IMR-90 (cell line): ENCODE data around the gene GRID1. TPM values are rescaled to one million over a fixed set of nuclear protein-coding genes. Genes with fewer than 3 reads are reported as not detected.

Experiments used
- ATAC-seq: fragments of 200-7000 bp; cut with Tn5 transposase; 2 replicates; pipeline ENCODE4 v1.9.1; 2020; ENCODE audit warnings: low read depth, mild to moderate bottlenecking, moderate library complexity
- BruUV-seq: library from RNA; stranded (reverse); fragments of 400-500 nt; replicated peaks from 2 replicates; lab custom pipeline; 2021; lab: Mats Ljungman, UMichigan
- CTCF ChIA-PET: fragments of 300-600 bp; formaldehyde crosslinking; extraction: SDS; loops from one replicate; lab custom pipeline; 2021; ENCODE audit warnings: antibody characterized with exemption; lab: Yijun Ruan, JAX
- POLR2A ChIA-PET: fragments of 300-600 bp; sonication (Branson Sonifier 250); formaldehyde crosslinking; loops from one replicate; lab custom pipeline; 2022; ENCODE audit warnings: antibody characterized with exemption; ENCODE audit not compliant: unreplicated experiment; lab: Charles Lee
- DNase-seq: peaks from one replicate; pipeline ENCODE4 v3.0.0; 2013
- H2AFZ ChIP-seq: replicated peaks from 2 replicates; pipeline ENCODE3; 2013; ENCODE audit warnings: low read length, mild to moderate bottlenecking; ENCODE audit not compliant: poor library complexity
- H2AK5ac ChIP-seq: 2 replicates; pipeline ENCODE4 v1.6.1; 2013; ENCODE audit warnings: low read depth, low read length, inconsistent platforms
- H2AK9ac ChIP-seq: replicated peaks from 2 replicates; pipeline ENCODE3; 2013; ENCODE audit warnings: mild to moderate bottlenecking, low read depth, low read length, moderate library complexity; ENCODE audit not compliant: poor library complexity
- H2BK120ac ChIP-seq: 2 replicates; pipeline ENCODE4 v1.6.1; 2013; ENCODE audit warnings: low read depth, low read length, inconsistent platforms
- H2BK15ac ChIP-seq: 3 replicates; pipeline ENCODE4 v1.6.1; 2013; ENCODE audit warnings: low read depth, low read length, inconsistent platforms
- H2BK20ac ChIP-seq: 2 replicates; pipeline ENCODE4 v1.6.1; 2013; ENCODE audit warnings: low read depth, mild to moderate bottlenecking, inconsistent platforms, low read length, moderate library complexity
- H2BK5ac ChIP-seq: 2 replicates; pipeline ENCODE4 v1.6.1; 2013; ENCODE audit warnings: mild to moderate bottlenecking, low read depth, low read length, inconsistent platforms; ENCODE audit not compliant: poor library complexity, severe bottlenecking
- H3K14ac ChIP-seq: replicated peaks from 2 replicates; pipeline ENCODE4 v1.6.1; 2013; ENCODE audit warnings: low read depth, low read length, inconsistent platforms
- H3K18ac ChIP-seq: 2 replicates; pipeline ENCODE4 v1.6.1; 2013; ENCODE audit warnings: low read depth, low read length, control low read depth
- H3K23ac ChIP-seq: 2 replicates; pipeline ENCODE4 v1.6.1; 2013; ENCODE audit warnings: low read depth, low read length, inconsistent platforms
- H3K27ac ChIP-seq: 2 replicates; pipeline ENCODE4 v1.5.1; 2013; ENCODE audit warnings: mild to moderate bottlenecking, control low read depth, low read length; ENCODE audit not compliant: insufficient read depth
- H3K27me3 ChIP-seq: 2 replicates; pipeline ENCODE4 v1.6.1; 2013; ENCODE audit warnings: low read length; ENCODE audit not compliant: control insufficient read depth, insufficient read depth
- H3K36me3 ChIP-seq: 2 replicates; pipeline ENCODE4 v1.6.1; 2013; ENCODE audit warnings: low read length, mixed read lengths; ENCODE audit not compliant: control insufficient read depth, insufficient read depth
- H3K4ac ChIP-seq: 2 replicates; pipeline ENCODE4 v1.6.1; 2013; ENCODE audit warnings: low read depth, low read length, inconsistent platforms
- H3K4me1 ChIP-seq: 2 replicates; pipeline ENCODE4 v1.6.1; 2013; ENCODE audit warnings: low read length, mixed read lengths; ENCODE audit not compliant: control insufficient read depth, insufficient read depth
- H3K4me2 ChIP-seq: 2 replicates; pipeline ENCODE4 v1.6.1; 2013; ENCODE audit warnings: low read depth, mild to moderate bottlenecking, control low read depth, low read length, moderate library complexity
- H3K4me3 ChIP-seq: 2 replicates; pipeline ENCODE4 v1.5.1; 2013; ENCODE audit warnings: low read depth, mild to moderate bottlenecking, control low read depth, low read length, moderate library complexity; ENCODE audit not compliant: insufficient read depth
- H3K56ac ChIP-seq: 2 replicates; pipeline ENCODE4 v1.6.1; 2013; ENCODE audit warnings: low read length, inconsistent platforms; ENCODE audit not compliant: insufficient read depth; ENCODE audit errors: extremely low read depth
- H3K79me1 ChIP-seq, 2 experiments: 2 replicates each; pipeline ENCODE4 v1.6.1; 2013; ENCODE audit warnings: low read length in 2 of 2, inconsistent platforms in 1 of 2, low read depth in 1 of 2
- H3K9ac ChIP-seq: 2 replicates; pipeline ENCODE4 v1.6.1; 2013; ENCODE audit warnings: low read depth, low read length, control low read depth
- H3K9me1 ChIP-seq: 2 replicates; pipeline ENCODE4 v1.6.1; 2013; ENCODE audit warnings: low read length, inconsistent platforms; ENCODE audit not compliant: insufficient read depth
- H3K9me3 ChIP-seq: 2 replicates; pipeline ENCODE4 v1.6.1; 2013; ENCODE audit warnings: low read length; ENCODE audit not compliant: control insufficient read depth, insufficient read depth
- H4K20me1 ChIP-seq: 2 replicates; pipeline ENCODE4 v1.6.1; 2013; ENCODE audit warnings: low read length, inconsistent platforms; ENCODE audit not compliant: insufficient read depth
- H4K5ac ChIP-seq: 2 replicates; pipeline ENCODE4 v1.6.1; 2013; ENCODE audit warnings: mild to moderate bottlenecking, low read depth, low read length, control low read depth
- H4K8ac ChIP-seq, 2 experiments: 2 replicates each; pipeline ENCODE4 v1.6.1; 2013; ENCODE audit warnings: low read depth in 2 of 2, low read length in 2 of 2, control low read depth in 1 of 2, inconsistent platforms in 1 of 2
- H4K91ac ChIP-seq: 2 replicates; pipeline ENCODE4 v1.6.1; 2013; ENCODE audit warnings: low read depth, low read length, inconsistent platforms; ENCODE audit not compliant: insufficient read depth
- CEBPB ChIP-seq: IDR thresholded peaks from 2 replicates; pipeline ENCODE4 v1.6.1; 2012; ENCODE audit warnings: low read depth, low read length, improper control_type of control experiment
- CHD1 ChIP-seq: IDR thresholded peaks from 2 replicates; pipeline ENCODE4 v1.6.1; 2012; ENCODE audit warnings: low read depth, low read length, improper control_type of control experiment
- FOS ChIP-seq: fragments of 150-350 bp; IDR thresholded peaks from 2 replicates; pipeline ENCODE4 v1.6.1; 2016; ENCODE audit warnings: low read depth, low read length
- RCOR1 ChIP-seq: IDR thresholded peaks from 2 replicates; pipeline ENCODE4 v1.6.1; 2012; ENCODE audit warnings: mild to moderate bottlenecking, low read length, improper control_type of control experiment; ENCODE audit not compliant: insufficient replicate concordance
- SMC3 ChIP-seq: fragments of 150-350 bp; IDR thresholded peaks from 2 replicates; pipeline ENCODE4 v1.6.1; 2016; ENCODE audit warnings: low read depth, mild to moderate bottlenecking, antibody characterized with exemption, low read length, moderate library complexity
- WGBS, 2 experiments: methylation state at CpG; one replicate each; pipeline versions ENCODE4 v1.1.5 to v1.1.7; 2013; ENCODE audit warnings: missing lambda C conversion rate in 2 of 2; ENCODE audit not compliant: insufficient read length in 1 of 2; ENCODE audit errors: extremely low coverage in 2 of 2; 5-methylcytosine and 5-hydroxymethylcytosine counted together
- dilution Hi-C: fragments of 300-500 bp; cut with HindIII; formaldehyde crosslinking; loops from one replicate; pipeline ENCODE4 v1.14.3; 2018; ENCODE audit warnings: low sequenced_read_pairs; ENCODE audit not compliant: unreplicated experiment
- in situ Hi-C: fragments of 300-500 bp; cut with MboI; formaldehyde crosslinking; loops from 3 replicates; pipeline ENCODE4 v1.14.3; 2019; ENCODE audit warnings: low sequenced_read_pairs, inconsistent platforms, mixed read lengths
- intact Hi-C: fragments of 100-400 bp; cut with micrococcal nuclease; formaldehyde crosslinking; loops from 2 replicates; pipeline ENCODE4 v1.10.0; 2022
- polyA plus RNA-seq, 3 experiments: library from polyadenylated mRNA; depleted of rRNA; stranded (reverse); fragments of >200 nt; gene quantifications; 2 replicates each; pipeline ENCODE4 v1.2.3, GENCODE V29; 2012; ENCODE audit warnings: low replicate concordance in 1 of 3
- total RNA-seq: library from RNA; depleted of rRNA; stranded (reverse); fragments of >200 nt; gene quantifications from 2 replicates; pipeline ENCODE4 v1.2.3, GENCODE V29; 2012
- TF ChIP-seq, protein P1 (sequence below): conservative IDR thresholded peaks from 2 replicates; pipeline ENCODE4 v1.5.1; 2012; ENCODE audit warnings: mild to moderate bottlenecking, low read depth, low read length, improper control_type of control experiment

GRID1 gene
- total and polyA plus RNA-seq, 2 of the 4 experiments (the other 2 are of a cell fraction), result not detected

- dilution Hi-C loops, result no loop called here
- H3K4me2 ChIP-seq, result no peak overlapping the region
Measured at GRCh38 chr10:85666987-85667386, 699.6 kb downstream of the GRID1 start.

More at GRCh38 chr10:85666987-85667386, 699.6 kb downstream of the GRID1 start:
- H4K5ac ChIP-seq, result no peak overlapping the region
- no peak overlapping the region for H3K9ac ChIP-seq
- H2BK15ac ChIP-seq, result no peak overlapping the region
- no peak overlapping the region for H3K14ac ChIP-seq
- ChIA-PET CTCF (no interaction called here), POLR2A (no interaction called here)
- H4K8ac ChIP-seq, result no peak overlapping the region
- no peak overlapping the region for H2AK9ac ChIP-seq
- no peak overlapping the region for H2AK5ac ChIP-seq
- H4K20me1 ChIP-seq, result no peaks in the 10 kb centered on the region
- no peak overlapping the region for H3K23ac ChIP-seq
- in situ Hi-C loops (no loop called here), intact Hi-C loops (no loop called here)
- H2BK5ac ChIP-seq, result no peak overlapping the region
- BruUV-seq, result no TSS peak
- peaks cover 19% of the 10 kb centered on the region for H3K9me3 ChIP-seq
- no peak for TF ChIP-seq CEBPB
- TF ChIP-seq, protein P1, sequence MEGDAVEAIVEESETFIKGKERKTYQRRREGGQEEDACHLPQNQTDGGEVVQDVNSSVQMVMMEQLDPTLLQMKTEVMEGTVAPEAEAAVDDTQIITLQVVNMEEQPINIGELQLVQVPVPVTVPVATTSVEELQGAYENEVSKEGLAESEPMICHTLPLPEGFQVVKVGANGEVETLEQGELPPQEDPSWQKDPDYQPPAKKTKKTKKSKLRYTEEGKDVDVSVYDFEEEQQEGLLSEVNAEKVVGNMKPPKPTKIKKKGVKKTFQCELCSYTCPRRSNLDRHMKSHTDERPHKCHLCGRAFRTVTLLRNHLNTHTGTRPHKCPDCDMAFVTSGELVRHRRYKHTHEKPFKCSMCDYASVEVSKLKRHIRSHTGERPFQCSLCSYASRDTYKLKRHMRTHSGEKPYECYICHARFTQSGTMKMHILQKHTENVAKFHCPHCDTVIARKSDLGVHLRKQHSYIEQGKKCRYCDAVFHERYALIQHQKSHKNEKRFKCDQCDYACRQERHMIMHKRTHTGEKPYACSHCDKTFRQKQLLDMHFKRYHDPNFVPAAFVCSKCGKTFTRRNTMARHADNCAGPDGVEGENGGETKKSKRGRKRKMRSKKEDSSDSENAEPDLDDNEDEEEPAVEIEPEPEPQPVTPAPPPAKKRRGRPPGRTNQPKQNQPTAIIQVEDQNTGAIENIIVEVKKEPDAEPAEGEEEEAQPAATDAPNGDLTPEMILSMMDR, result no peak
- TF ChIP-seq SMC3, result no peak
- no peak for TF ChIP-seq RCOR1
- no peak for TF ChIP-seq FOS
- no peak for TF ChIP-seq CHD1
- 19% methylated on average over 3 of the region's 6 CpGs; no CpG with 5 or more reads in 1 of the 2 experiments for WGBS, 2 experiments
- no peaks in the 10 kb centered on the region for H3K79me1 ChIP-seq
- no peak overlapping the region for H3K4ac ChIP-seq
- H4K91ac ChIP-seq, result no peak overlapping the region
- H2BK20ac ChIP-seq, result no peak overlapping the region
- no peak overlapping the region for H2AFZ ChIP-seq
- ATAC-seq (no peak), DNase-seq (no peak)
- no peak overlapping the region for H3K27ac ChIP-seq
- no peak overlapping the region for H3K56ac ChIP-seq
- no peaks in the 10 kb centered on the region for H3K36me3 ChIP-seq
- no peak overlapping the region for H3K4me3 ChIP-seq
- H3K9me1 ChIP-seq, result no peaks in the 10 kb centered on the region
- no peaks in the 10 kb centered on the region for H3K4me1 ChIP-seq
- H2BK120ac ChIP-seq, result no peak overlapping the region
- no peak overlapping the region for H3K18ac ChIP-seq
- H3K27me3 ChIP-seq, result no peaks in the 10 kb centered on the region
